ENCODE measurements around the gene CNGB1.

DNA sequence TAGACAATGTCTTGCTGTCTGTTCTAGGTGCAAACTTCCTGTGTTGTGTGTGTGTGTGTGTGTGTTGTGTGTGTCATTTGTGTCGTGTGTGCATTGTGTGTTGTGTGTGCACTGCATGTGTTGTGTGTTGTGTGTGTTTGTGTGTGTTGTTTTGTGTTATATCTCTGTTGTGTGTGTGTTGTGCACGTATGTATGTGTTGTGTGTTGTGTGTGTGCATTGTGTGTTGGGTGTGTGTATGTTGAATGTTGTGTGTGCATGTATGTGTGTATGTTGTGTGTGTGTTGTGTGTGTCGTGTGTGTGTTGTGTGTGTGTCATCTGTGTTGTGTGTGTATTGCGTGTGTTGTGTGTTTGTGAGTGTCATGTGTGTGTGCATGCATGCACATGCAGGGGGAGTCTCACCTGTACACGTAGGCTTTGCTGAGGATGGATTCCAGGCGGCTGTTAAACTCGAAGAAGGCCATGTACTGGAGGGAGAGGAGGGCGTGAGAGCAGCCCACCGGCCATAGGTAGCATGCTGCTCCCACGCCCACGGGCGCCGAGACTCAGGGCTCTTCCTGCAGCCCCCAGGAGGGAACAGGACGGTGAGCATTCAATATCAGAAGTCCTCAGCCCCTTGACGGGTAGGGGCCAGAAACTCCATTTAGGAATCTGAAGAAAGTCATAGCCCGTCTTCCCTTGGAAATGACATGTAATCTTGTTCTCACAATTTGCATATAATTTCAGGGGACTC lies 58.2 kb downstream of the CNGB1 start:
- TF ChIP-seq CTCF (IDR thresholded peaks at IDR 0.05; ENCODE audit: insufficient read depth, low read length, poor library complexity, severe bottlenecking) (no peak), EZH2phosphoT487 (conservative IDR thresholded peaks at IDR 0.05; ENCODE audit: low read length) (no peak)

All from SU-DHL-6 (cell line).